ENCODE results near the gene HIP1. TPM values are rescaled to one million over a fixed set of nuclear protein-coding genes. Genes with fewer than 3 reads are reported as not detected.

The HIP1 gene
- polyA plus RNA-seq, 2 of the 4 experiments (the other 2 are of a cell fraction): 17.3 to 33.4 TPM

DNA sequence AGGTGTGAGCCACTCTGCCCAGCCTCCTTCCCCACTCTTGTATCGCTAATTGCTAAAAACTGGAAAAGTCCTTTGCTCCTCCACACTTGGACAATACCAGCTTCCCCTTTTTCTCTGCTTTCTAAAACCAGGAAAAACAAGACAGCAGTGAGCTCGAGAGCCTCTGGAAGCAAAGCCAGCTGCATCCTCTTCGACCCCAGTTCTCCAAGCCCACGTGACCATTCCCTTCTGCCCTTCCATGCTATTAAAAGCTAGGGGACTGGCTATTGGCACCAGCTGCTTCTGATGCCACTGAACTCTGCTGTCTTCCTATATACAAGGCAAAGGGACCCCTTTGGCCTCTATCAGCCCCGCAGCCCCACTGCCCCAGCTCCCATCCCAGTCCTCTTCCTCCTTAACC is 154.4 kb downstream of the HIP1 start:
- Histone ChIP-seq H3K4me2 (no peak overlapping the region), H3K4me3 (no peak overlapping the region), H3K4me1 (no peaks in the 10 kb centered on the region), H3K27ac (no peak overlapping the region), H3K9me3 (no peaks in the 10 kb centered on the region)
- FAIRE-seq: no peak
- ATAC-seq: no peak
- ChIA-PET POLR2A (no interaction called here), CTCF (interaction anchor here (0.9 kb wide), 1 partner anchor 11 kb away, joined by 3 read pairs; no protein-coding TSS in a partner anchor)
- 97% methylated on average over 5 of the region's 5 CpGs for WGBS (ENCODE audit: missing lambda C conversion rate)
- TF ChIP-seq KDM1A (IDR thresholded peaks at IDR 0.05; ENCODE audit: low read depth): no peak
- TF ChIP-seq CBX2 (IDR thresholded peaks at IDR 0.05; ENCODE audit: borderline replicate concordance, low read depth): no peak
- TF ChIP-seq RARB (CRISPR knock-in tag; IDR thresholded peaks at IDR 0.05): no peak
- TF ChIP-seq, protein P1, sequence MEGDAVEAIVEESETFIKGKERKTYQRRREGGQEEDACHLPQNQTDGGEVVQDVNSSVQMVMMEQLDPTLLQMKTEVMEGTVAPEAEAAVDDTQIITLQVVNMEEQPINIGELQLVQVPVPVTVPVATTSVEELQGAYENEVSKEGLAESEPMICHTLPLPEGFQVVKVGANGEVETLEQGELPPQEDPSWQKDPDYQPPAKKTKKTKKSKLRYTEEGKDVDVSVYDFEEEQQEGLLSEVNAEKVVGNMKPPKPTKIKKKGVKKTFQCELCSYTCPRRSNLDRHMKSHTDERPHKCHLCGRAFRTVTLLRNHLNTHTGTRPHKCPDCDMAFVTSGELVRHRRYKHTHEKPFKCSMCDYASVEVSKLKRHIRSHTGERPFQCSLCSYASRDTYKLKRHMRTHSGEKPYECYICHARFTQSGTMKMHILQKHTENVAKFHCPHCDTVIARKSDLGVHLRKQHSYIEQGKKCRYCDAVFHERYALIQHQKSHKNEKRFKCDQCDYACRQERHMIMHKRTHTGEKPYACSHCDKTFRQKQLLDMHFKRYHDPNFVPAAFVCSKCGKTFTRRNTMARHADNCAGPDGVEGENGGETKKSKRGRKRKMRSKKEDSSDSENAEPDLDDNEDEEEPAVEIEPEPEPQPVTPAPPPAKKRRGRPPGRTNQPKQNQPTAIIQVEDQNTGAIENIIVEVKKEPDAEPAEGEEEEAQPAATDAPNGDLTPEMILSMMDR (IDR thresholded peaks at IDR 0.05): no peak
- TF ChIP-seq RNF2 (IDR thresholded peaks at IDR 0.05; ENCODE audit: borderline replicate concordance, low read depth): no peak
- TF ChIP-seq FOXS1 (CRISPR knock-in tag; IDR thresholded peaks at IDR 0.05): no peak
- TF ChIP-seq POLR2AphosphoS2 (conservative IDR thresholded peaks at IDR 0.05; ENCODE audit: low read length): no peak
- TF ChIP-seq, protein P2, sequence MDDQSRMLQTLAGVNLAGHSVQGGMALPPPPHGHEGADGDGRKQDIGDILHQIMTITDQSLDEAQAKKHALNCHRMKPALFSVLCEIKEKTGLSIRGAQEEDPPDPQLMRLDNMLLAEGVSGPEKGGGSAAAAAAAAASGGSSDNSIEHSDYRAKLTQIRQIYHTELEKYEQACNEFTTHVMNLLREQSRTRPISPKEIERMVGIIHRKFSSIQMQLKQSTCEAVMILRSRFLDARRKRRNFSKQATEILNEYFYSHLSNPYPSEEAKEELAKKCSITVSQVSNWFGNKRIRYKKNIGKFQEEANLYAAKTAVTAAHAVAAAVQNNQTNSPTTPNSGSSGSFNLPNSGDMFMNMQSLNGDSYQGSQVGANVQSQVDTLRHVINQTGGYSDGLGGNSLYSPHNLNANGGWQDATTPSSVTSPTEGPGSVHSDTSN (IDR thresholded peaks at IDR 0.05): no peak
- no peak for TF ChIP-seq SREBF2 (IDR thresholded peaks at IDR 0.05)
- TF ChIP-seq, protein P3, sequence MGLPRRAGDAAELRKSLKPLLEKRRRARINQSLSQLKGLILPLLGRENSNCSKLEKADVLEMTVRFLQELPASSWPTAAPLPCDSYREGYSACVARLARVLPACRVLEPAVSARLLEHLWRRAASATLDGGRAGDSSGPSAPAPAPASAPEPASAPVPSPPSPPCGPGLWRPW (IDR thresholded peaks at IDR 0.05): no peak
- TF ChIP-seq NPAS2 (CRISPR knock-in tag; IDR thresholded peaks at IDR 0.05; ENCODE audit: borderline replicate concordance): no peak
- no peak for TF ChIP-seq BHLHE40 (IDR thresholded peaks at IDR 0.05; ENCODE audit: low read depth, low read length)
- TF ChIP-seq POLR2A (IDR thresholded peaks at IDR 0.05; ENCODE audit: low read length): no peak
- TF ChIP-seq JUNB (IDR thresholded peaks at IDR 0.05): no peak
- TF ChIP-seq, protein P4, sequence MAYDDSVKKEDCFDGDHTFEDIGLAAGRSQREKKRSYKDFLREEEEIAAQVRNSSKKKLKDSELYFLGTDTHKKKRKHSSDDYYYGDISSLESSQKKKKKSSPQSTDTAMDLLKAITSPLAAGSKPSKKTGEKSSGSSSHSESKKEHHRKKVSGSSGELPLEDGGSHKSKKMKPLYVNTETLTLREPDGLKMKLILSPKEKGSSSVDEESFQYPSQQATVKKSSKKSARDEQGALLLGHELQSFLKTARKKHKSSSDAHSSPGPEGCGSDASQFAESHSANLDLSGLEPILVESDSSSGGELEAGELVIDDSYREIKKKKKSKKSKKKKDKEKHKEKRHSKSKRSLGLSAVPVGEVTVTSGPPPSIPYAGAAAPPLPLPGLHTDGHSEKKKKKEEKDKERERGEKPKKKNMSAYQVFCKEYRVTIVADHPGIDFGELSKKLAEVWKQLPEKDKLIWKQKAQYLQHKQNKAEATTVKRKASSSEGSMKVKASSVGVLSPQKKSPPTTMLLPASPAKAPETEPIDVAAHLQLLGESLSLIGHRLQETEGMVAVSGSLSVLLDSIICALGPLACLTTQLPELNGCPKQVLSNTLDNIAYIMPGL (CRISPR knock-in tag; IDR thresholded peaks at IDR 0.05; ENCODE audit: borderline replicate concordance): no peak
- no peak for TF ChIP-seq HOXB13 (CRISPR knock-in tag; IDR thresholded peaks at IDR 0.05; ENCODE audit: low read depth)
- TF ChIP-seq, protein P5, sequence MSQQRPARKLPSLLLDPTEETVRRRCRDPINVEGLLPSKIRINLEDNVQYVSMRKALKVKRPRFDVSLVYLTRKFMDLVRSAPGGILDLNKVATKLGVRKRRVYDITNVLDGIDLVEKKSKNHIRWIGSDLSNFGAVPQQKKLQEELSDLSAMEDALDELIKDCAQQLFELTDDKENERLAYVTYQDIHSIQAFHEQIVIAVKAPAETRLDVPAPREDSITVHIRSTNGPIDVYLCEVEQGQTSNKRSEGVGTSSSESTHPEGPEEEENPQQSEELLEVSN (IDR thresholded peaks at IDR 0.05; ENCODE audit: borderline replicate concordance, low read depth): no peak
- TF ChIP-seq ZNF302 (CRISPR knock-in tag; IDR thresholded peaks at IDR 0.05): no peak
- TF ChIP-seq, protein P6, sequence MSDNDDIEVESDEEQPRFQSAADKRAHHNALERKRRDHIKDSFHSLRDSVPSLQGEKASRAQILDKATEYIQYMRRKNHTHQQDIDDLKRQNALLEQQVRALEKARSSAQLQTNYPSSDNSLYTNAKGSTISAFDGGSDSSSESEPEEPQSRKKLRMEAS (IDR thresholded peaks at IDR 0.05): no peak
- TF ChIP-seq ESRRA (IDR thresholded peaks at IDR 0.05; ENCODE audit: borderline replicate concordance, low read length): no peak
- DNase-seq (ENCODE audit: low read depth in 1 of 2, low spot score in 1 of 2): no peak

DNA sequence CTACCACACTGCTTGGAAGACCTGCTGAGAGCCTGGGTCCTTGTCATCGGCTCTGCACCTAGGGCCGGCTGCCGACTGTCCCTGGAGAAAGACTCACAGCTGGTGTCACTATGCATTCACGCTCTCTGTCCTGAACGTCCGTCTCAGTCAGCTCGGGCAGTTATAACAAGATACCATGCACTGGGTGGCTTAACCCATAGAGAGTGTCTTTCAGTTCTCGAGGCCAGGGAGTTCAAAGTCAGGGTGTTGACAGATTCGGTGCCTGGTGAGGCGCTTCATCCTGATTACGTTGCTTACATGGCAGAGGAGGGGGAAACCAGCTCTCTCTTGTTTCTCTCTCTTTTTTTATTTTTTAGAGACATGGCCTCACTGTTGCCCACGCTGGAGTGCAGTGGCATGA is 155.5 kb downstream of the HIP1 start:
- DNase-seq (ENCODE audit: low read depth in 1 of 2, low spot score in 1 of 2) (no peak), FAIRE-seq (no peak), ATAC-seq (no peak)
- Histone ChIP-seq H3K9me3 (no peaks in the 10 kb centered on the region), H3K4me2 (no peak overlapping the region), H3K4me3 (no peak overlapping the region), H3K4me1 (no peaks in the 10 kb centered on the region), H3K27ac (no peak overlapping the region)
- ChIA-PET POLR2A (no interaction called here), CTCF (interaction anchor here (0.9 kb wide), 1 partner anchor 12 kb away, joined by 3 read pairs; no protein-coding TSS in a partner anchor)
- WGBS (ENCODE audit: missing lambda C conversion rate): 95% methylated on average over 12 of the region's 12 CpGs
- TF ChIP-seq, protein P6 (IDR thresholded peaks at IDR 0.05): no peak
- TF ChIP-seq, protein P7, sequence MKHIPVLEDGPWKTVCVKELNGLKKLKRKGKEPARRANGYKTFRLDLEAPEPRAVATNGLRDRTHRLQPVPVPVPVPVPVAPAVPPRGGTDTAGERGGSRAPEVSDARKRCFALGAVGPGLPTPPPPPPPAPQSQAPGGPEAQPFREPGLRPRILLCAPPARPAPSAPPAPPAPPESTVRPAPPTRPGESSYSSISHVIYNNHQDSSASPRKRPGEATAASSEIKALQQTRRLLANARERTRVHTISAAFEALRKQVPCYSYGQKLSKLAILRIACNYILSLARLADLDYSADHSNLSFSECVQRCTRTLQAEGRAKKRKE (CRISPR knock-in tag; IDR thresholded peaks at IDR 0.05; ENCODE audit: low read depth): no peak
